ENCODE data around the gene BMP6.

GRCh38 chr6:7866526-7866925 lies 140.6 kb downstream of the BMP6 start:
- no peak for TF ChIP-seq CTCF (IDR thresholded peaks at IDR 0.05 in 4 of 5, conservative IDR thresholded peaks at IDR 0.05 in 1 of 5)
- TF ChIP-seq POLR2A (IDR thresholded peaks at IDR 0.05), result no peak

Data from gastrocnemius medialis (tissue), 4 donors.